ENCODE results near the gene CHTOP. TPM values are rescaled to one million over a fixed set of nuclear protein-coding genes. Genes with fewer than 3 reads are reported as not detected.
"Not testable (repeated sequence)": the region's sequence is repeated elsewhere in the genome, so short reads cannot be mapped to it uniquely, and the experiment has no call there.

Gene CHTOP
- total RNA-seq, 2 experiments from 2014 or later: 97.1 to 102 TPM

DNA sequence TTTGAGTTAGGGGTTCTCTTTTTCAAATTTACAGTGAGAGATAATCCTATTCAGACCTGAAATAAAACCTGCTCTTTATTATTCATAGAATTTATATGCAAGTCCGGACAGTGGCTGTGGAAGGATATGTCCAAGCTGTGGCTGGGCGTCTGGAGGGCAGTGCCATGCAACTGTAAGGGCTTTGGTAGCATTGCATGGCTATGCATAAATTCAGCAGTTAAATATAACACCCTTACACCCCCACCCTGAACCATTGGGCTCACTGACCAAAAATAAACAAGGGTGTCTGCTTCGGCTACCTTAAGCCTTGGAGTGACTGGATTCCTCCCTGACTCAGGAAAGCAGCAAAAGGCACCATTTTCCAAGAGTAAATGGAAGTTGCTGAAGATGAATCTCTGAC is 5.4 kb downstream of the CHTOP start:
- Histone ChIP-seq H3K9me3 (ENCODE audit: control insufficient read depth in 1 of 2, insufficient read depth in 1 of 2, low read length in 2 of 2) (no peaks in the 10 kb centered on the region), H3K36me3 (ENCODE audit: insufficient read depth, low read length) (peaks cover 85% of the 10 kb centered on the region), H3K4me1 (ENCODE audit: insufficient read depth, low read length) (peaks cover 39% of the 10 kb centered on the region), H3K27me3 (ENCODE audit: control insufficient read depth in 1 of 2, insufficient read depth in 2 of 2, low read length in 2 of 2) (no peaks in the 10 kb centered on the region), H3K4me3 (ENCODE audit: low read length) (no peak overlapping the region), H3K27ac (ENCODE audit: low read depth in 1 of 2, low read length in 2 of 2) (no peak overlapping the region)
- no peak for TF ChIP-seq CTCF (IDR thresholded peaks at IDR 0.05)
- no peak for ATAC-seq (ENCODE audit: poor library complexity)
- DNase-seq: no peak
- Mint-ChIP-seq H3K27ac (no peak overlapping the region), H3K36me3 (ENCODE audit: low read depth) (peaks cover 95% of the 10 kb centered on the region), H3K4me1 (ENCODE audit: low read depth) (peaks cover 70% of the 10 kb centered on the region), H3K9me3 (no peaks in the 10 kb centered on the region), H3K27me3 (no peaks in the 10 kb centered on the region), H3K4me3 (no peak overlapping the region)
- CTCF ChIA-PET: no interaction called here
- POLR2A ChIA-PET: no interaction called here
- intact Hi-C loops (cut with DNase I, micrococcal nuclease): no loop called here

GRCh38 chr1:153640213-153640612 is 6.3 kb downstream of the CHTOP start:
- Mint-ChIP-seq H3K36me3 (ENCODE audit: low read depth) (peaks cover 96% of the 10 kb centered on the region), H3K4me1 (ENCODE audit: low read depth) (peaks cover 74% of the 10 kb centered on the region)
- ATAC-seq (ENCODE audit: poor library complexity); H3K27ac Mint-ChIP-seq; H3K4me3 Mint-ChIP-seq; H3K9me3 ChIP-seq (ENCODE audit: control insufficient read depth in 1 of 2, insufficient read depth in 1 of 2, low read length in 2 of 2); H3K4me3 ChIP-seq (ENCODE audit: low read length); DNase-seq; H3K27me3 Mint-ChIP-seq; intact Hi-C loops (cut with DNase I, micrococcal nuclease); H3K27ac ChIP-seq (ENCODE audit: low read depth in 1 of 2, low read length in 2 of 2); H3K9me3 Mint-ChIP-seq; H3K27me3 ChIP-seq (ENCODE audit: control insufficient read depth in 1 of 2, insufficient read depth in 2 of 2, low read length in 2 of 2): not testable (repeated sequence)
- CTCF ChIA-PET: interaction anchor here (0.6 to 0.7 kb wide), 2 partner anchors 9 to 978 kb away, joined by 3 read pairs; no protein-coding TSS in a partner anchor
- Histone ChIP-seq H3K36me3 (ENCODE audit: insufficient read depth, low read length) (peaks cover 94% of the 10 kb centered on the region), H3K4me1 (ENCODE audit: insufficient read depth, low read length) (peaks cover 40% of the 10 kb centered on the region)
- POLR2A ChIA-PET: interaction anchor here (0.8 to 1.5 kb wide), 3 partner anchors 9 to 89 kb away, joined by 3 to 6 read pairs (median 4); no protein-coding TSS in a partner anchor

- no peak for TF ChIP-seq CTCF (IDR thresholded peaks at IDR 0.05)
- ChIA-PET POLR2A (interaction anchor here (0.8 to 1.5 kb wide), 3 partner anchors 8 to 89 kb away, joined by 3 to 6 read pairs (median 4); no protein-coding TSS in a partner anchor), CTCF (interaction anchor here (0.6 to 0.7 kb wide), 2 partner anchors 8 to 978 kb away, joined by 3 read pairs; no protein-coding TSS in a partner anchor)
- no peaks in the 10 kb centered on the region for H3K9me3 Mint-ChIP-seq
- H3K4me3 Mint-ChIP-seq: no peak overlapping the region
- no peak overlapping the region for H3K27ac ChIP-seq (ENCODE audit: low read depth in 1 of 2, low read length in 2 of 2)
- ATAC-seq (ENCODE audit: poor library complexity) (no peak), DNase-seq (no peak)
- H3K4me1 Mint-ChIP-seq (ENCODE audit: low read depth): peaks cover 76% of the 10 kb centered on the region
- peaks cover 98% of the 10 kb centered on the region for H3K36me3 ChIP-seq (ENCODE audit: insufficient read depth, low read length)
- H3K27me3 ChIP-seq (ENCODE audit: control insufficient read depth in 1 of 2, insufficient read depth in 2 of 2, low read length in 2 of 2): no peaks in the 10 kb centered on the region
- peaks cover 98% of the 10 kb centered on the region for H3K36me3 Mint-ChIP-seq (ENCODE audit: low read depth)
- peak overlapping the region; percentile 4 for H3K27ac Mint-ChIP-seq
- intact Hi-C loops (cut with DNase I, micrococcal nuclease): no loop called here
- H3K4me1 ChIP-seq (ENCODE audit: insufficient read depth, low read length): peaks cover 34% of the 10 kb centered on the region
- H3K27me3 Mint-ChIP-seq: no peaks in the 10 kb centered on the region
- H3K9me3 ChIP-seq (ENCODE audit: control insufficient read depth in 1 of 2, insufficient read depth in 1 of 2, low read length in 2 of 2): no peaks in the 10 kb centered on the region
- H3K4me3 ChIP-seq (ENCODE audit: low read length): no peak overlapping the region
These were observed 7.0 kb downstream of the CHTOP start for GRCh38 chr1:153640861-153641260.

- Mint-ChIP-seq H3K4me3 (no peak overlapping the region), H3K27ac (peak overlapping the region; percentile 25), H3K27me3 (no peaks in the 10 kb centered on the region), H3K4me1 (ENCODE audit: low read depth) (peaks cover 75% of the 10 kb centered on the region), H3K9me3 (no peaks in the 10 kb centered on the region), H3K36me3 (ENCODE audit: low read depth) (peaks cover 98% of the 10 kb centered on the region)
- H3K27ac ChIP-seq (ENCODE audit: low read depth in 1 of 2, low read length in 2 of 2): no peak overlapping the region
- intact Hi-C loops (cut with DNase I, micrococcal nuclease): no loop called here
- ChIA-PET CTCF (no interaction called here), POLR2A (interaction anchor here (1.3 to 8.3 kb wide), 2 partner anchors 8 to 106 kb away, joined by 4 to 89 read pairs; partner anchors contain the start of genes CHTOP and S100A6)
- H3K4me3 ChIP-seq (ENCODE audit: low read length): no peak overlapping the region
- H3K9me3 ChIP-seq (ENCODE audit: control insufficient read depth in 1 of 2, insufficient read depth in 1 of 2, low read length in 2 of 2): no peaks in the 10 kb centered on the region
- H3K27me3 ChIP-seq (ENCODE audit: control insufficient read depth in 1 of 2, insufficient read depth in 2 of 2, low read length in 2 of 2): no peaks in the 10 kb centered on the region
- H3K4me1 ChIP-seq (ENCODE audit: insufficient read depth, low read length): peaks cover 30% of the 10 kb centered on the region
- no peak for TF ChIP-seq CTCF (IDR thresholded peaks at IDR 0.05)
- ATAC-seq (ENCODE audit: poor library complexity) (no peak), DNase-seq (no peak)
- H3K36me3 ChIP-seq (ENCODE audit: insufficient read depth, low read length): peaks cover 98% of the 10 kb centered on the region
These were observed 8.3 kb downstream of the CHTOP start for GRCh38 chr1:153642161-153642560.

Data from CD4-positive, alpha-beta T cell (primary cell).